HEK293 (cell line): ENCODE data around the gene GPC2.

ENCODE experiments used
- HIC1 ChIP-seq: fragments of 450-650 bp; formaldehyde crosslinking; IDR thresholded peaks from 2 replicates; pipeline ENCODE4 v1.5.1; 2016; ENCODE audit warnings: missing biosample characterization, missing genetic modification characterization
- IKZF3 ChIP-seq: fragments of 450-650 bp; IDR thresholded peaks from 2 replicates; pipeline ENCODE4 v1.5.0; 2018; ENCODE audit warnings: missing biosample characterization, mild to moderate bottlenecking, missing genetic modification characterization, moderate library complexity
- KLF1 ChIP-seq: fragments of 450-650 bp; formaldehyde crosslinking; IDR thresholded peaks from 2 replicates; pipeline ENCODE4 v1.5.1; 2016; ENCODE audit warnings: missing biosample characterization, missing genetic modification characterization
- SALL2 ChIP-seq: fragments of 450-650 bp; formaldehyde crosslinking; IDR thresholded peaks from 2 replicates; pipeline ENCODE4 v1.5.0; 2017; ENCODE audit warnings: missing biosample characterization, mild to moderate bottlenecking, missing genetic modification characterization, borderline replicate concordance
- SP2 ChIP-seq: fragments of 450-650 bp; formaldehyde crosslinking; IDR thresholded peaks from 2 replicates; pipeline ENCODE4 v1.5.1; 2016; ENCODE audit warnings: missing biosample characterization, missing genetic modification characterization
- YY2 ChIP-seq: fragments of 450-650 bp; formaldehyde crosslinking; IDR thresholded peaks from 2 replicates; pipeline ENCODE4 v1.5.1; 2016; ENCODE audit warnings: missing biosample characterization, missing genetic modification characterization
- ZBTB20 ChIP-seq: fragments of 450-650 bp; formaldehyde crosslinking; IDR thresholded peaks from 2 replicates; pipeline ENCODE4 v1.5.1; 2016; ENCODE audit warnings: missing biosample characterization, missing genetic modification characterization
- ZFP37 ChIP-seq: fragments of 450-650 bp; formaldehyde crosslinking; IDR thresholded peaks from 2 replicates; pipeline ENCODE4 v1.5.1; 2016; ENCODE audit warnings: missing biosample characterization, missing genetic modification characterization
- ZNF121 ChIP-seq: fragments of 450-650 bp; formaldehyde crosslinking; IDR thresholded peaks from 2 replicates; pipeline ENCODE4 v1.5.1; 2016; ENCODE audit warnings: missing biosample characterization, missing genetic modification characterization
- ZNF140 ChIP-seq: fragments of 450-650 bp; formaldehyde crosslinking; IDR thresholded peaks from 2 replicates; pipeline ENCODE4 v1.5.1; 2016; ENCODE audit warnings: missing biosample characterization, missing genetic modification characterization
- ZNF157 ChIP-seq: fragments of 450-650 bp; formaldehyde crosslinking; IDR thresholded peaks from 2 replicates; pipeline ENCODE4 v1.5.1; 2016; ENCODE audit warnings: missing biosample characterization, missing genetic modification characterization
- ZNF214 ChIP-seq: fragments of 450-650 bp; formaldehyde crosslinking; IDR thresholded peaks from 2 replicates; pipeline ENCODE4 v1.5.1; 2017; ENCODE audit warnings: missing biosample characterization, mild to moderate bottlenecking, missing genetic modification characterization, borderline replicate concordance
- ZNF24 ChIP-seq: fragments of 450-650 bp; formaldehyde crosslinking; IDR thresholded peaks from 2 replicates; pipeline ENCODE4 v1.5.1; 2016; ENCODE audit warnings: missing biosample characterization, missing genetic modification characterization
- ZNF354C ChIP-seq: fragments of 450-650 bp; formaldehyde crosslinking; IDR thresholded peaks from 2 replicates; pipeline ENCODE4 v1.5.1; 2016; ENCODE audit warnings: missing biosample characterization, missing genetic modification characterization, low read depth, borderline replicate concordance
- ZNF391 ChIP-seq: fragments of 450-650 bp; formaldehyde crosslinking; IDR thresholded peaks from 2 replicates; pipeline ENCODE4 v1.5.1; 2016; ENCODE audit warnings: low read depth, missing biosample characterization, missing genetic modification characterization, borderline replicate concordance
- ZNF514 ChIP-seq: fragments of 450-650 bp; formaldehyde crosslinking; IDR thresholded peaks from 2 replicates; pipeline ENCODE4 v1.5.1; 2016; ENCODE audit warnings: missing biosample characterization, missing genetic modification characterization
- ZNF544 ChIP-seq: fragments of 450-650 bp; formaldehyde crosslinking; IDR thresholded peaks from 2 replicates; pipeline ENCODE4 v1.5.0; 2017; ENCODE audit warnings: missing biosample characterization, missing genetic modification characterization
- ZNF555 ChIP-seq: fragments of 450-650 bp; formaldehyde crosslinking; conservative IDR thresholded peaks from 2 replicates; pipeline ENCODE4 v1.5.1; 2017; ENCODE audit warnings: missing biosample characterization, mild to moderate bottlenecking, missing genetic modification characterization, inconsistent platforms
- ZNF670 ChIP-seq: fragments of 450-650 bp; formaldehyde crosslinking; IDR thresholded peaks from 2 replicates; pipeline ENCODE4 v1.5.1; 2016; ENCODE audit warnings: missing biosample characterization, missing genetic modification characterization, low read depth
- ZNF792 ChIP-seq: fragments of 450-650 bp; formaldehyde crosslinking; IDR thresholded peaks from 2 replicates; pipeline ENCODE4 v1.5.1; 2016; ENCODE audit warnings: missing biosample characterization, missing genetic modification characterization
- TF ChIP-seq, protein P1 (sequence below): fragments of 450-650 bp; formaldehyde crosslinking; IDR thresholded peaks from 2 replicates; pipeline ENCODE4 v1.5.1; 2017; ENCODE audit warnings: missing biosample characterization, missing genetic modification characterization
- TF ChIP-seq, protein P2 (sequence below): fragments of 450-650 bp; formaldehyde crosslinking; IDR thresholded peaks from 2 replicates; pipeline ENCODE4 v1.5.1; 2016; ENCODE audit warnings: missing biosample characterization, missing genetic modification characterization
- TF ChIP-seq, protein P3 (sequence below): fragments of 450-650 bp; formaldehyde crosslinking; IDR thresholded peaks from 2 replicates; pipeline ENCODE4 v1.5.1; 2017; ENCODE audit warnings: missing biosample characterization, mild to moderate bottlenecking, missing genetic modification characterization, moderate library complexity
- TF ChIP-seq, protein P4 (sequence below): fragments of 450-650 bp; formaldehyde crosslinking; IDR thresholded peaks from 2 replicates; pipeline ENCODE4 v1.5.1; 2016; ENCODE audit warnings: missing biosample characterization, missing genetic modification characterization
- TF ChIP-seq, protein P5 (sequence below): fragments of 450-650 bp; formaldehyde crosslinking; IDR thresholded peaks from 2 replicates; pipeline ENCODE4 v1.5.1; 2016; ENCODE audit warnings: missing biosample characterization, missing genetic modification characterization, low read depth

The GPC2 gene

GRCh38 chr7:100157334-100158228 is 19.6 kb downstream of the GPC2 start (continued):
- TF ChIP-seq ZNF121 (no peak), ZNF140 (tag by site-specific recombination) (no peak), ZNF514 (tag by site-specific recombination) (no peak), ZNF555 (no peak), ZBTB20 (tag by site-specific recombination) (no peak), ZNF354C (tag by site-specific recombination) (no peak), ZNF214 (tag by site-specific recombination) (no peak), KLF1 (tag by site-specific recombination) (no peak), ZNF391 (tag by site-specific recombination) (no peak), YY2 (tag by site-specific recombination) (no peak), SP2 (peak; percentile 57), ZNF670 (tag by site-specific recombination) (no peak), ZFP37 (tag by site-specific recombination) (no peak), ZNF157 (tag by site-specific recombination) (no peak), ZNF792 (tag by site-specific recombination) (no peak), ZNF24 (tag by site-specific recombination) (no peak), HIC1 (tag by site-specific recombination) (peak; percentile 43; the same call in 1 of the 2 replicates), ZNF544 (tag by site-specific recombination) (no peak), SALL2 (tag by site-specific recombination) (no peak), IKZF3 (tag by site-specific recombination) (peak; percentile 74; the same call in 1 of the 2 replicates)
- TF ChIP-seq, protein P1, sequence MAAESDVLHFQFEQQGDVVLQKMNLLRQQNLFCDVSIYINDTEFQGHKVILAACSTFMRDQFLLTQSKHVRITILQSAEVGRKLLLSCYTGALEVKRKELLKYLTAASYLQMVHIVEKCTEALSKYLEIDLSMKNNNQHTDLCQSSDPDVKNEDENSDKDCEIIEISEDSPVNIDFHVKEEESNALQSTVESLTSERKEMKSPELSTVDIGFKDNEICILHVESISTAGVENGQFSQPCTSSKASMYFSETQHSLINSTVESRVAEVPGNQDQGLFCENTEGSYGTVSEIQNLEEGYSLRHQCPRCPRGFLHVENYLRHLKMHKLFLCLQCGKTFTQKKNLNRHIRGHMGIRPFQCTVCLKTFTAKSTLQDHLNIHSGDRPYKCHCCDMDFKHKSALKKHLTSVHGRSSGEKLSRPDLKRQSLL (tag by site-specific recombination), result peak; percentile 76; the same call in 1 of the 2 replicates
- TF ChIP-seq, protein P2, sequence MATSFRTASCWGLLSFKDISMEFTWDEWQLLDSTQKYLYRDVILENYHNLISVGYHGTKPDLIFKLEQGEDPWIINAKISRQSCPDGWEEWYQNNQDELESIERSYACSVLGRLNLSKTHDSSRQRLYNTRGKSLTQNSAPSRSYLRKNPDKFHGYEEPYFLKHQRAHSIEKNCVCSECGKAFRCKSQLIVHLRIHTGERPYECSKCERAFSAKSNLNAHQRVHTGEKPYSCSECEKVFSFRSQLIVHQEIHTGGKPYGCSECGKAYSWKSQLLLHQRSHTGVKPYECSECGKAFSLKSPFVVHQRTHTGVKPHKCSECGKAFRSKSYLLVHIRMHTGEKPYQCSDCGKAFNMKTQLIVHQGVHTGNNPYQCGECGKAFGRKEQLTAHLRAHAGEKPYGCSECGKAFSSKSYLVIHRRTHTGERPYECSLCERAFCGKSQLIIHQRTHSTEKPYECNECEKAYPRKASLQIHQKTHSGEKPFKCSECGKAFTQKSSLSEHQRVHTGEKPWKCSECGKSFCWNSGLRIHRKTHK, result no peak
- TF ChIP-seq, protein P3, sequence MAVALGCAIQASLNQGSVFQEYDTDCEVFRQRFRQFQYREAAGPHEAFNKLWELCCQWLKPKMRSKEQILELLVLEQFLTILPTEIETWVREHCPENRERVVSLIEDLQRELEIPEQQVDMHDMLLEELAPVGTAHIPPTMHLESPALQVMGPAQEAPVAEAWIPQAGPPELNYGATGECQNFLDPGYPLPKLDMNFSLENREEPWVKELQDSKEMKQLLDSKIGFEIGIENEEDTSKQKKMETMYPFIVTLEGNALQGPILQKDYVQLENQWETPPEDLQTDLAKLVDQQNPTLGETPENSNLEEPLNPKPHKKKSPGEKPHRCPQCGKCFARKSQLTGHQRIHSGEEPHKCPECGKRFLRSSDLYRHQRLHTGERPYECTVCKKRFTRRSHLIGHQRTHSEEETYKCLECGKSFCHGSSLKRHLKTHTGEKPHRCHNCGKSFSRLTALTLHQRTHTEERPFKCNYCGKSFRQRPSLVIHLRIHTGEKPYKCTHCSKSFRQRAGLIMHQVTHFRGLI (tag by site-specific recombination), result no peak
- TF ChIP-seq, protein P4, sequence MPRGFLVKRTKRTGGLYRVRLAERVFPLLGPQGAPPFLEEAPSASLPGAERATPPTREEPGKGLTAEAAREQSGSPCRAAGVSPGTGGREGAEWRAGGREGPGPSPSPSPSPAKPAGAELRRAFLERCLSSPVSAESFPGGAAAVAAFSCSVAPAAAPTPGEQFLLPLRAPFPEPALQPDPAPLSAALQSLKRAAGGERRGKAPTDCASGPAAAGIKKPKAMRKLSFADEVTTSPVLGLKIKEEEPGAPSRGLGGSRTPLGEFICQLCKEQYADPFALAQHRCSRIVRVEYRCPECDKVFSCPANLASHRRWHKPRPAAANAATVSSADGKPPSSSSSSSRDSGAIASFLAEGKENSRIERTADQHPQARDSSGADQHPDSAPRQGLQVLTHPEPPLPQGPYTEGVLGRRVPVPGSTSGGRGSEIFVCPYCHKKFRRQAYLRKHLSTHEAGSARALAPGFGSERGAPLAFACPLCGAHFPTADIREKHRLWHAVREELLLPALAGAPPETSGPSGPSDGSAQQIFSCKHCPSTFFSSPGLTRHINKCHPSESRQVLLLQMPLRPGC (tag by site-specific recombination), result no peak
- TF ChIP-seq, protein P5, sequence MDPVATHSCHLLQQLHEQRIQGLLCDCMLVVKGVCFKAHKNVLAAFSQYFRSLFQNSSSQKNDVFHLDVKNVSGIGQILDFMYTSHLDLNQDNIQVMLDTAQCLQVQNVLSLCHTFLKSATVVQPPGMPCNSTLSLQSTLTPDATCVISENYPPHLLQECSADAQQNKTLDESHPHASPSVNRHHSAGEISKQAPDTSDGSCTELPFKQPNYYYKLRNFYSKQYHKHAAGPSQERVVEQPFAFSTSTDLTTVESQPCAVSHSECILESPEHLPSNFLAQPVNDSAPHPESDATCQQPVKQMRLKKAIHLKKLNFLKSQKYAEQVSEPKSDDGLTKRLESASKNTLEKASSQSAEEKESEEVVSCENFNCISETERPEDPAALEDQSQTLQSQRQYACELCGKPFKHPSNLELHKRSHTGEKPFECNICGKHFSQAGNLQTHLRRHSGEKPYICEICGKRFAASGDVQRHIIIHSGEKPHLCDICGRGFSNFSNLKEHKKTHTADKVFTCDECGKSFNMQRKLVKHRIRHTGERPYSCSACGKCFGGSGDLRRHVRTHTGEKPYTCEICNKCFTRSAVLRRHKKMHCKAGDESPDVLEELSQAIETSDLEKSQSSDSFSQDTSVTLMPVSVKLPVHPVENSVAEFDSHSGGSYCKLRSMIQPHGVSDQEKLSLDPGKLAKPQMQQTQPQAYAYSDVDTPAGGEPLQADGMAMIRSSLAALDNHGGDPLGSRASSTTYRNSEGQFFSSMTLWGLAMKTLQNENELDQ (tag by site-specific recombination), result no peak
